HG02840 (cell line): ENCODE data around the gene TATDN3.
"Not testable (repeated sequence)": the region's sequence is repeated elsewhere in the genome, so short reads cannot be mapped to it uniquely, and the experiment has no call there.

Source experiments
- ATAC-seq: cut with Tn5 transposase; IDR thresholded peaks from one replicate; pipeline ENCODE4 v1.9.1; 2021; ENCODE audit warnings: mild to moderate bottlenecking, moderate library complexity, moderate number of reproducible peaks; ENCODE audit not compliant: unreplicated experiment, low FRiP score

TATDN3 gene

GRCh38 chr1:212825798-212826452, 34.2 kb downstream of the TATDN3 start:
- no peak for ATAC-seq

- ATAC-seq = no peak
These were observed 35.6 kb downstream of the TATDN3 start for GRCh38 chr1:212827171-212827776.

GRCh38 chr1:212827831-212828278, 36.2 kb downstream of the TATDN3 start:
- ATAC-seq = no peak

- ATAC-seq = no peak
These were observed 36.7 kb downstream of the TATDN3 start for GRCh38 chr1:212828395-212828794.

GRCh38 chr1:212833211-212834207, 41.8 kb downstream of the TATDN3 start:
- ATAC-seq = peak; percentile 68

- no peak for ATAC-seq
These were observed 46.5 kb downstream of the TATDN3 start for GRCh38 chr1:212838145-212838544.

GRCh38 chr1:212844521-212844920, 52.8 kb downstream of the TATDN3 start:
- ATAC-seq = not testable (repeated sequence)

GRCh38 chr1:212847549-212847948, 55.9 kb downstream of the TATDN3 start, which contains the start of gene SPATA45:
Gene SPATA45, minus strand, starts transcription at chr1:212847649. Its CDS starts 11,500 bp downstream, at chr1:212836149.
- ATAC-seq = no peak

GRCh38 chr1:212852105-212852688, 60.5 kb downstream of the TATDN3 start:
- ATAC-seq = no peak

GRCh38 chr1:212853658-212854057, 62.0 kb downstream of the TATDN3 start:
- ATAC-seq = no peak

GRCh38 chr1:212856755-212857154, 65.1 kb downstream of the TATDN3 start:
- no peak for ATAC-seq

GRCh38 chr1:212857992-212858460, 66.3 kb downstream of the TATDN3 start, which contains the start of gene FLVCR1:
Gene FLVCR1, plus strand, starts transcription at chr1:212858275. Its CDS starts 178 bp downstream, at chr1:212858453.
- ATAC-seq = peak; percentile 95

- peak; percentile 23 for ATAC-seq
These were observed 67.0 kb downstream of the TATDN3 start for GRCh38 chr1:212858461-212859265.

- no peak for ATAC-seq
These were observed 69.3 kb downstream of the TATDN3 start for GRCh38 chr1:212860713-212861581.

- ATAC-seq = no peak
These were observed 70.5 kb downstream of the TATDN3 start for GRCh38 chr1:212862111-212862690.

- ATAC-seq = not testable (repeated sequence)
These were observed 71.7 kb downstream of the TATDN3 start for GRCh38 chr1:212863345-212863744.

GRCh38 chr1:212864201-212864600, 72.5 kb downstream of the TATDN3 start:
- ATAC-seq = no peak
